ENCODE measurements around the gene SPACA6. TPM values are rescaled to one million over a fixed set of nuclear protein-coding genes. Genes with fewer than 3 reads are reported as not detected.

SPACA6 gene
- total and polyA plus RNA-seq, 10 of the 15 experiments (the other 5 are each of a cell fraction or from before 2014, with no cell fraction given) = 0.31 to 6.5 (median 1.7) TPM

- TF ChIP-seq, protein P1, sequence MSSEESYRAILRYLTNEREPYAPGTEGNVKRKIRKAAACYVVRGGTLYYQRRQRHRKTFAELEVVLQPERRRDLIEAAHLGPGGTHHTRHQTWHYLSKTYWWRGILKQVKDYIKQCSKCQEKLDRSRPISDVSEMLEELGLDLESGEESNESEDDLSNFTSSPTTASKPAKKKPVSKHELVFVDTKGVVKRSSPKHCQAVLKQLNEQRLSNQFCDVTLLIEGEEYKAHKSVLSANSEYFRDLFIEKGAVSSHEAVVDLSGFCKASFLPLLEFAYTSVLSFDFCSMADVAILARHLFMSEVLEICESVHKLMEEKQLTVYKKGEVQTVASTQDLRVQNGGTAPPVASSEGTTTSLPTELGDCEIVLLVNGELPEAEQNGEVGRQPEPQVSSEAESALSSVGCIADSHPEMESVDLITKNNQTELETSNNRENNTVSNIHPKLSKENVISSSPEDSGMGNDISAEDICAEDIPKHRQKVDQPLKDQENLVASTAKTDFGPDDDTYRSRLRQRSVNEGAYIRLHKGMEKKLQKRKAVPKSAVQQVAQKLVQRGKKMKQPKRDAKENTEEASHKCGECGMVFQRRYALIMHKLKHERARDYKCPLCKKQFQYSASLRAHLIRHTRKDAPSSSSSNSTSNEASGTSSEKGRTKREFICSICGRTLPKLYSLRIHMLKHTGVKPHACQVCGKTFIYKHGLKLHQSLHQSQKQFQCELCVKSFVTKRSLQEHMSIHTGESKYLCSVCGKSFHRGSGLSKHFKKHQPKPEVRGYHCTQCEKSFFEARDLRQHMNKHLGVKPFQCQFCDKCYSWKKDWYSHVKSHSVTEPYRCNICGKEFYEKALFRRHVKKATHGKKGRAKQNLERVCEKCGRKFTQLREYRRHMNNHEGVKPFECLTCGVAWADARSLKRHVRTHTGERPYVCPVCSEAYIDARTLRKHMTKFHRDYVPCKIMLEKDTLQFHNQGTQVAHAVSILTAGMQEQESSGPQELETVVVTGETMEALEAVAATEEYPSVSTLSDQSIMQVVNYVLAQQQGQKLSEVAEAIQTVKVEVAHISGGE (CRISPR knock-in tag; IDR thresholded peaks at IDR 0.05) = no peak
- TF ChIP-seq SMAD1 (IDR thresholded peaks at IDR 0.05; ENCODE audit: low read depth, partially characterized antibody) (no peak), USF2 (IDR thresholded peaks at IDR 0.05; ENCODE audit: borderline replicate concordance, low read depth, low read length) (no peak), IRF5 (IDR thresholded peaks at IDR 0.05; ENCODE audit: borderline replicate concordance) (no peak), NKRF (conservative IDR thresholded peaks at IDR 0.05) (0 out of 2 replicates have a peak, but pooled peaks have one; percentile 58), CREB1 (IDR thresholded peaks at IDR 0.05; ENCODE audit: low read depth) (peak; percentile 61; the same call in 1 of the 2 replicates), SUZ12 (IDR thresholded peaks at IDR 0.05; ENCODE audit: unreplicated experiment) (no peak), NFIC (IDR thresholded peaks at IDR 0.05; ENCODE audit: low read depth, low read length) (no peak), TAF1 (IDR thresholded peaks at IDR 0.05; ENCODE audit: borderline replicate concordance, low read depth, low read length) (peak; percentile 83; the same call in 1 of the 2 replicates), DPF2 (IDR thresholded peaks at IDR 0.05) (0 out of 2 replicates have a peak, but pooled peaks have one; percentile 42), ELK1 (IDR thresholded peaks at IDR 0.05; ENCODE audit: low read depth, low read length) (no peak), FOS (IDR thresholded peaks at IDR 0.05; ENCODE audit: borderline replicate concordance, extremely low read depth, insufficient read length) (no peak), NR2F1 (conservative IDR thresholded peaks at IDR 0.05) (0 out of 2 replicates have a peak, but pooled peaks have one; percentile 58)
- TF ChIP-seq, protein P2, sequence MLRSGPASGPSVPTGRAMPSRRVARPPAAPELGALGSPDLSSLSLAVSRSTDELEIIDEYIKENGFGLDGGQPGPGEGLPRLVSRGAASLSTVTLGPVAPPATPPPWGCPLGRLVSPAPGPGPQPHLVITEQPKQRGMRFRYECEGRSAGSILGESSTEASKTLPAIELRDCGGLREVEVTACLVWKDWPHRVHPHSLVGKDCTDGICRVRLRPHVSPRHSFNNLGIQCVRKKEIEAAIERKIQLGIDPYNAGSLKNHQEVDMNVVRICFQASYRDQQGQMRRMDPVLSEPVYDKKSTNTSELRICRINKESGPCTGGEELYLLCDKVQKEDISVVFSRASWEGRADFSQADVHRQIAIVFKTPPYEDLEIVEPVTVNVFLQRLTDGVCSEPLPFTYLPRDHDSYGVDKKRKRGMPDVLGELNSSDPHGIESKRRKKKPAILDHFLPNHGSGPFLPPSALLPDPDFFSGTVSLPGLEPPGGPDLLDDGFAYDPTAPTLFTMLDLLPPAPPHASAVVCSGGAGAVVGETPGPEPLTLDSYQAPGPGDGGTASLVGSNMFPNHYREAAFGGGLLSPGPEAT (IDR thresholded peaks at IDR 0.05; ENCODE audit: low read depth) = no peak
Measured at GRCh38 chr19:51703575-51704515, 10.7 kb downstream of the SPACA6 start (continued).

Measured in GM12878 (cell line).